ENCODE data around the gene AGAP3. TPM values are rescaled to one million over a fixed set of nuclear protein-coding genes. Genes with fewer than 3 reads are reported as not detected.

Gene AGAP3
- total and polyA plus RNA-seq, 2 experiments from 2014 or later, result 10.3 to 43.3 TPM

DNA sequence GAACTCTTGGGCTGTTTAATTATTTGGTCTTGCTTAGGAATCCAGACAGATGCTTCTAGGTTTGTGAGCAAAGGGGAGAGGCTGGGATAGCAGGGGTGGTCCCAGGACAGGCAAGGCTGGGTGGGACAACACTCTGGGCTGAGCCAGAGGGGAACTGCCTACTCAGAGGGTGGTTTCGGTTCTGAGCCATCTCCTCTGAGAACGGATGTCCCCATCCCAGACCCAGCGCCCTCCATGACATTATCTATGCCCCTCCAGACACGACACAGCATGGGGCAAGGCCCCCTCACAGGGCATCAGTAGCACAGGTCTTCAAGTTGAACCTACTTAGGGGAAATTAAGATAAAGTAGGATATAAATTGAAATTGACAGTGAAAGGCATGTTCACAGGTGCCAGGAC lies 93.7 kb downstream of the AGAP3 start:
- H2AFZ ChIP-seq, result no peak overlapping the region
- TF ChIP-seq EZH2phosphoT487 (IDR thresholded peaks at IDR 0.05; ENCODE audit: insufficient read depth, low read depth) (no peak), EZH2 (IDR thresholded peaks at IDR 0.05; ENCODE audit: insufficient read depth, poor library complexity, severe bottlenecking) (no peak)
- H3K4me2 ChIP-seq (ENCODE audit: unreplicated experiment), result no peak overlapping the region
- 35 to 56% methylated on average over 4 of the region's 4 CpGs for WGBS, 2 experiments (ENCODE audit: low coverage in 1 of 2, low lambda C conversion rate in 2 of 2, missing lambda C conversion rate in 2 of 2)
- no peaks in the 10 kb centered on the region for H3K9me3 ChIP-seq (ENCODE audit: low read depth)
- peaks cover 52% of the 10 kb centered on the region for H3K27me3 ChIP-seq (replicated peaks; ENCODE audit: insufficient read depth)
- no peaks in the 10 kb centered on the region for H3F3A ChIP-seq (ENCODE audit: insufficient read depth)
- H3K4me1 ChIP-seq (ENCODE audit: insufficient read depth), result no peaks in the 10 kb centered on the region
- no peaks in the 10 kb centered on the region for H4K20me1 ChIP-seq (ENCODE audit: insufficient read depth)
- H3K79me2 ChIP-seq (ENCODE audit: insufficient read depth), result no peaks in the 10 kb centered on the region
- H3K9me2 ChIP-seq (ENCODE audit: insufficient read depth), result no peaks in the 10 kb centered on the region
- H3K27ac ChIP-seq, result no peak overlapping the region
- DNase-seq, result no peak
- no peaks in the 10 kb centered on the region for H3K36me3 ChIP-seq (ENCODE audit: low read depth)
- H3K9ac ChIP-seq, result no peak overlapping the region
- in situ Hi-C loops (cut with MboI), result no loop called here
- no peak overlapping the region for H3K4me3 ChIP-seq

DNA sequence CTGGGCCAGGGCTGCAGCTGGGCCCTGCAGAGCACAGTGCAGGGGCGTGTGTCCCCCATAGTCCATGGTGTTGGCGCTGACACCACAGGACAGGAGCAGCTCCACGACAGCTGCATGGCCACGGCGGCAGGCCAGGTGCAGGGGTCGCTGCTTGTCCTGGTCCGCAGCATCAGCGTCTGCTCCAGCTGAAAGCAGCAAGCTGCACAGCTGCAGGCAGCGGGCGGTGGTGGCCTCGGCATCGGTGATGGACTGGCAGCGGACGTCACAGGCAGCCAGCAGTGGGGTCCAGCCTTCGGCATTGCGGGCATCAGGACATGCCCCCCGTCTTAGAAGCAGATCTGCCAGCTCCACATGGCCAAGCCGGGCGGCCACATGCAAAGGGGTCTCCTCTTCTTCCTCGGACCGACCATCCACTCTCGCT lies 94.7 kb downstream of the AGAP3 start:
- Histone ChIP-seq H4K20me1 (ENCODE audit: insufficient read depth) (no peaks in the 10 kb centered on the region), H3K4me1 (ENCODE audit: insufficient read depth) (no peaks in the 10 kb centered on the region), H3K27me3 (replicated peaks; ENCODE audit: insufficient read depth) (peaks cover 42% of the 10 kb centered on the region), H3K9me2 (ENCODE audit: insufficient read depth) (no peaks in the 10 kb centered on the region), H3K27ac (no peak overlapping the region), H3K79me2 (ENCODE audit: insufficient read depth) (no peaks in the 10 kb centered on the region), H3K4me2 (ENCODE audit: unreplicated experiment) (no peak overlapping the region), H2AFZ (no peak overlapping the region), H3K9me3 (ENCODE audit: low read depth) (no peaks in the 10 kb centered on the region), H3K9ac (no peak overlapping the region), H3F3A (ENCODE audit: insufficient read depth) (no peaks in the 10 kb centered on the region), H3K36me3 (ENCODE audit: low read depth) (no peaks in the 10 kb centered on the region), H3K4me3 (no peak overlapping the region)
- DNase-seq, result no peak
- TF ChIP-seq EZH2 (IDR thresholded peaks at IDR 0.05; ENCODE audit: insufficient read depth, poor library complexity, severe bottlenecking) (no peak), EZH2phosphoT487 (IDR thresholded peaks at IDR 0.05; ENCODE audit: insufficient read depth, low read depth) (no peak)
- WGBS, 2 experiments (ENCODE audit: low coverage in 1 of 2, low lambda C conversion rate in 2 of 2, missing lambda C conversion rate in 2 of 2), result 69 to 75% methylated on average over 22 of the region's 22 CpGs
- in situ Hi-C loops (cut with MboI), result no loop called here

DNA sequence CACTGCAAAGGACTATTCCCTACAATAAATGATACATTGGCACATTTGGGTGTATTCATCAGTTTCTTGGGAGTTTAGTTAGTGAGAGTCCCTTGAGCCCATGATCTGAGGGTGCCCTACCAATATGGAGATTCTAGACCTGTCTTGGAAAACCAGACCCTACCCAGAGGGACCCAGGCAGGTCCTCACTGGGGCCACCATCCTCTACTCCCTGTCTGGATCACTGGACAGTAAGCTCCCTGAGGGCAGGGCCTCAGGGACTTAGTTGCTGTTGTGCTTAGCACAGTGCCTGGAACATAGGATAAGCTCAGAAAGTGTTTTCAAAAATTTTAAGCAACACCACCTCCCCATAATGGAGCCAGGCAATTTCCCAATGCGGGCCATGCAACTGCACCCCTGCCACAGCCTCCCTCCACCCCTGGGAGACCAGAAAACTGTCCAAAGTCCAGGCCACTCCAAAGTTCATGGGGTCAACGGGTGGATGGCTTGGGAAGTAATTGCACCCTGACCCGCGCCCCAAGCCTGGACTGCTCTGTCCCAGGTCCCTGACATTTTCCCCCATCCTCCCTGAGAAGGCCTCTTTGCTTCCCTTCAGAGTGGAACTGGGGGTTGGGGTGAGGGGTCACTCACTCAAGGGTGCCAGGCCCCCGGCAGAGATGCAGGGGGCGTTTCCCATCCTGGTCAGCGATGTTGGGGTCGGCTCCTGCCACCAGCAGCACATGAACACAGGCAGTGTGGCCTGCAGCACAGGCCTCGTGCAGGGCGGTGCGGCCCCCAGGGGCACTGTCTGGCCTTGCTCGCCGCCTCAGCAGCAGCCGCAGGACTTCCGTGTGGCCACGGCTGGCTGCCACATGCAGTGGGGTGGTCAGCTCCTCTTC lies 99.7 kb downstream of the AGAP3 start:
- Histone ChIP-seq H3K4me3 (no peak overlapping the region), H3F3A (ENCODE audit: insufficient read depth) (no peaks in the 10 kb centered on the region), H3K27ac (no peak overlapping the region), H3K36me3 (ENCODE audit: low read depth) (no peaks in the 10 kb centered on the region), H3K9ac (no peak overlapping the region), H2AFZ (no peak overlapping the region), H3K9me3 (ENCODE audit: low read depth) (no peaks in the 10 kb centered on the region), H4K20me1 (ENCODE audit: insufficient read depth) (no peaks in the 10 kb centered on the region), H3K27me3 (replicated peaks; ENCODE audit: insufficient read depth) (peaks cover 36% of the 10 kb centered on the region), H3K9me2 (ENCODE audit: insufficient read depth) (no peaks in the 10 kb centered on the region), H3K4me1 (ENCODE audit: insufficient read depth) (no peaks in the 10 kb centered on the region), H3K79me2 (ENCODE audit: insufficient read depth) (no peaks in the 10 kb centered on the region), H3K4me2 (ENCODE audit: unreplicated experiment) (no peak overlapping the region)
- TF ChIP-seq EZH2 (IDR thresholded peaks at IDR 0.05; ENCODE audit: insufficient read depth, poor library complexity, severe bottlenecking), result no peak
- no peak for TF ChIP-seq EZH2phosphoT487 (IDR thresholded peaks at IDR 0.05; ENCODE audit: insufficient read depth, low read depth)
- WGBS, 2 experiments (ENCODE audit: low coverage in 1 of 2, low lambda C conversion rate in 2 of 2, missing lambda C conversion rate in 2 of 2), result 65 to 69% methylated on average over 16 of the region's 16 CpGs
- in situ Hi-C loops (cut with MboI), result no loop called here
- no peak for DNase-seq

DNA sequence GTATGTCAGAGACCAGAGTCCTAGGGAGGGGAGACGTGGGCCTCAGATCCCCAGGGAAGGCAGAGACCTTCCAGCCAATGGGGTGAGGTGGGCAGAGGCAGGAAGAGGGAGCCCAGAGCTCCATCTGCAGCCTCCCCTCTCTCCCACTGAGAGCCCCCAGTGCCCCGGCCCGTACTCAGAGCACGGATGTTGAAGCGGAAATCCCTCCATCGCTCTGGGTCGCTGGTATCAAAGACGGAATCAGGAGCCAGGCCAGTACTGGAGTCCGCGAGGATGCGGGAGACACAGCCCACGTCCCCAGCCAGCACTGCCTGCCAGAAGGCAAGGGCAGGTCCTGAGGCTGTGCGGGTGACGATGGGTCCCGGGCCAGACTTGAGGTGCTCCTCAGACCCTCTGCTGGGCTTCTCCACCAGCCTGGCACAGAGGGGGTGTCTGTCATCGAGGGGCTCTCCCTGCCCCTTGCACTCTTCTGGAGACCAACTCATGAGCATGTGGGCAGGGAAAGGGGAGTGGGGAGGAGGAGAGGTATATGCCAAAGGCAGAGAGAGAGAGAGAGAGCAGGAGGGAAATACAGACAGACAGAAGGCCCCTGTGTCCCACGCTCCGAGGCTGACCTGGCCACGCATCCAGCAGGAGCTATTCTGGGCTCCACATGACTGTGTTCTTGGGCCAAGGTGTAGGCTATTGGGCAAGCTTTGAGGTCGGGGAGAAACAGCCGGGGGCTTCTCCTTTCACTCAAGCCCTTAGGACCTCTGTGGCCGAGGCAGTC lies 100.5 kb downstream of the AGAP3 start, which contains the start of gene ASB10:
ASB10 (minus strand) TSS at position 611 of the 769 bp plus-strand sequence; CDS start at position 491, 120 bp downstream.
- Histone ChIP-seq H3K9me3 (ENCODE audit: low read depth) (no peaks in the 10 kb centered on the region), H3K4me1 (ENCODE audit: insufficient read depth) (no peaks in the 10 kb centered on the region), H3K79me2 (ENCODE audit: insufficient read depth) (no peaks in the 10 kb centered on the region), H3K27me3 (replicated peaks; ENCODE audit: insufficient read depth) (peaks cover 35% of the 10 kb centered on the region), H3K4me2 (ENCODE audit: unreplicated experiment) (no peak within 1 kb of the TSS), H3F3A (ENCODE audit: insufficient read depth) (no peaks in the 10 kb centered on the region), H3K27ac (no peak within 1 kb of the TSS), H3K9ac (no peak within 1 kb of the TSS), H3K9me2 (ENCODE audit: insufficient read depth) (no peaks in the 10 kb centered on the region), H3K4me3 (no peak within 1 kb of the TSS), H3K36me3 (ENCODE audit: low read depth) (no peaks in the 10 kb centered on the region), H2AFZ (no peak within 1 kb of the TSS), H4K20me1 (ENCODE audit: insufficient read depth) (no peaks in the 10 kb centered on the region)
- in situ Hi-C loops (cut with MboI), result no loop called here
- no peak for TF ChIP-seq EZH2phosphoT487 (IDR thresholded peaks at IDR 0.05; ENCODE audit: insufficient read depth, low read depth)
- TF ChIP-seq EZH2 (IDR thresholded peaks at IDR 0.05; ENCODE audit: insufficient read depth, poor library complexity, severe bottlenecking), result no peak
- DNase-seq, result no peak
- 56 to 59% methylated on average over 18 to 22 of the region's 22 CpGs for WGBS, 2 experiments (ENCODE audit: low coverage in 1 of 2, low lambda C conversion rate in 2 of 2, missing lambda C conversion rate in 2 of 2)

All from GM23248 (cell line).